ENCODE data around the gene SLC8A1. TPM values are rescaled to one million over a fixed set of nuclear protein-coding genes. Genes with fewer than 3 reads are reported as not detected.

The SLC8A1 gene
- total and polyA plus RNA-seq, 3 donors from 2014 or later, result 1.4 to 3.6 (median 3.2) TPM

- no peaks in the 10 kb centered on the region for H3K9me3 ChIP-seq
- TF ChIP-seq CTCF (IDR thresholded peaks at IDR 0.05), result no peak
- no peak for TF ChIP-seq POLR2A (IDR thresholded peaks at IDR 0.05)
- intact Hi-C loops (cut with DNase I; ENCODE audit: low total_unique reads), result no loop called here
- no peaks in the 10 kb centered on the region for H3K36me3 ChIP-seq (ENCODE audit: low read depth, missing control alignments)
- H3K4me1 ChIP-seq, result no peaks in the 10 kb centered on the region
- no peaks in the 10 kb centered on the region for H3K27me3 ChIP-seq
- no peak overlapping the region for H3K27ac ChIP-seq
- DNase-seq, result no peak
- H3K4me3 ChIP-seq, result no peak overlapping the region
Observed at GRCh38 chr2:40209761-40210160, 242.1 kb downstream of the SLC8A1 start.

GRCh38 chr2:40208463-40208862, 243.4 kb downstream of the SLC8A1 start:
- Histone ChIP-seq H3K27me3 (no peaks in the 10 kb centered on the region), H3K27ac (no peak overlapping the region), H3K36me3 (ENCODE audit: low read depth, missing control alignments) (no peaks in the 10 kb centered on the region), H3K9me3 (no peaks in the 10 kb centered on the region), H3K4me3 (no peak overlapping the region), H3K4me1 (no peaks in the 10 kb centered on the region)
- WGBS, 2 donors, result 81 to 92% methylated on average over 1 of the region's 1 CpG
- no peak for TF ChIP-seq CTCF (IDR thresholded peaks at IDR 0.05)
- no peak for DNase-seq
- intact Hi-C loops (cut with DNase I; ENCODE audit: low total_unique reads), result no loop called here

- WGBS, 2 donors, result 91 to 95% methylated on average over 4 of the region's 4 CpGs
- no peaks in the 10 kb centered on the region for H3K27me3 ChIP-seq
- no peak for DNase-seq
- H3K36me3 ChIP-seq (ENCODE audit: low read depth, missing control alignments), result no peaks in the 10 kb centered on the region
- intact Hi-C loops (cut with DNase I; ENCODE audit: low total_unique reads), result no loop called here
- no peaks in the 10 kb centered on the region for H3K4me1 ChIP-seq
- H3K4me3 ChIP-seq, result no peak overlapping the region
- TF ChIP-seq POLR2A (IDR thresholded peaks at IDR 0.05) (no peak), CTCF (IDR thresholded peaks at IDR 0.05) (no peak)
- H3K27ac ChIP-seq, result no peak overlapping the region
- H3K9me3 ChIP-seq, result no peaks in the 10 kb centered on the region
Observed at GRCh38 chr2:40204268-40204667, 247.6 kb downstream of the SLC8A1 start.

GRCh38 chr2:40202798-40203400, 249.0 kb downstream of the SLC8A1 start:
- no peak overlapping the region for H3K27ac ChIP-seq
- TF ChIP-seq POLR2A (IDR thresholded peaks at IDR 0.05) (no peak), CTCF (IDR thresholded peaks at IDR 0.05) (no peak)
- H3K36me3 ChIP-seq (ENCODE audit: low read depth, missing control alignments), result no peaks in the 10 kb centered on the region
- no peaks in the 10 kb centered on the region for H3K4me1 ChIP-seq
- WGBS, 2 donors, result 75 to 82% methylated on average over 1 of the region's 1 CpG
- H3K9me3 ChIP-seq, result no peaks in the 10 kb centered on the region
- no peak overlapping the region for H3K4me3 ChIP-seq
- H3K27me3 ChIP-seq, result no peaks in the 10 kb centered on the region
- DNase-seq, result no peak
- intact Hi-C loops (cut with DNase I; ENCODE audit: low total_unique reads), result no loop called here

GRCh38 chr2:40201425-40201824, 250.5 kb downstream of the SLC8A1 start:
- no peak overlapping the region for H3K4me3 ChIP-seq
- TF ChIP-seq POLR2A (IDR thresholded peaks at IDR 0.05), result no peak
- no peak for TF ChIP-seq CTCF (IDR thresholded peaks at IDR 0.05)
- H3K27ac ChIP-seq, result no peak overlapping the region
- H3K27me3 ChIP-seq, result no peaks in the 10 kb centered on the region
- no peaks in the 10 kb centered on the region for H3K9me3 ChIP-seq
- DNase-seq, result no peak
- H3K4me1 ChIP-seq, result no peaks in the 10 kb centered on the region
- H3K36me3 ChIP-seq (ENCODE audit: low read depth, missing control alignments), result no peaks in the 10 kb centered on the region
- intact Hi-C loops (cut with DNase I; ENCODE audit: low total_unique reads), result no loop called here

Data from testis (tissue), 3 donors.